Activated B cell treated with CpG ODN at 0.5 μM for 24 hours (primary cell): ENCODE data around the gene LCN12. TPM values are rescaled to one million over a fixed set of nuclear protein-coding genes. Genes with fewer than 3 reads are reported as not detected.
A peak's percentile ranks its signal among the peaks of the same experiment; 100 is the strongest.
"Not testable (repeated sequence)": the region's sequence is repeated elsewhere in the genome, so short reads cannot be mapped to it uniquely, and the experiment has no call there.

Experiments
- ATAC-seq: fragments of 200-7000 bp; cut with Tn5 transposase; one replicate; pipeline ENCODE4 v1.10.0; 2021; ENCODE audit warnings: low read depth, mild to moderate bottlenecking, moderate library complexity
- CTCF ChIA-PET: fragments of 350-600 bp; sonication (Branson Sonifier 250); formaldehyde crosslinking; loops from one replicate; lab custom pipeline; 2021; ENCODE audit warnings: antibody characterized with exemption; lab: Charles Lee
- POLR2A ChIA-PET: fragments of 350-600 bp; sonication (Branson Sonifier 250); formaldehyde crosslinking; loops from one replicate; lab custom pipeline; 2021; ENCODE audit warnings: antibody characterized with exemption; lab: Charles Lee
- DNase-seq: peaks from one replicate; pipeline ENCODE4 v3.0.0; 2022
- H3K27ac Mint-ChIP-seq: one replicate; pipeline ENCODE4 v1.8.0; 2020; ENCODE audit warnings: mixed read lengths
- H3K27me3 Mint-ChIP-seq: one replicate; pipeline ENCODE4 v1.8.0; 2021; ENCODE audit warnings: mixed read lengths
- H3K36me3 Mint-ChIP-seq: one replicate; pipeline ENCODE4 v1.8.0; 2021; ENCODE audit warnings: low read depth, mixed read lengths
- H3K4me1 Mint-ChIP-seq: one replicate; pipeline ENCODE4 v1.8.0; 2021; ENCODE audit warnings: mixed read lengths
- H3K4me3 Mint-ChIP-seq: one replicate; pipeline ENCODE4 v1.8.0; 2020; ENCODE audit warnings: mild to moderate bottlenecking, mixed read lengths
- H3K9me3 Mint-ChIP-seq: one replicate; pipeline ENCODE4 v1.8.0; 2020; ENCODE audit warnings: mixed read lengths
- intact Hi-C: fragments of 100-400 bp; cut with micrococcal nuclease; formaldehyde crosslinking; loops from one replicate; pipeline ENCODE4 v1.15.1; 2024
- total RNA-seq: library from RNA; stranded (reverse); gene quantifications from 2 replicates; pipeline ENCODE4 v1.2.3, GENCODE V29; 2022
- TF ChIP-seq, protein P1 (sequence below): fragments of 200-600 bp; IDR thresholded peaks from one replicate; pipeline ENCODE4 v1.8.0; 2022; ENCODE audit warnings: antibody characterized with exemption, mild to moderate bottlenecking

The LCN12 gene
- total RNA-seq, 1 donor from 2014 or later, result 2.4 TPM

DNA sequence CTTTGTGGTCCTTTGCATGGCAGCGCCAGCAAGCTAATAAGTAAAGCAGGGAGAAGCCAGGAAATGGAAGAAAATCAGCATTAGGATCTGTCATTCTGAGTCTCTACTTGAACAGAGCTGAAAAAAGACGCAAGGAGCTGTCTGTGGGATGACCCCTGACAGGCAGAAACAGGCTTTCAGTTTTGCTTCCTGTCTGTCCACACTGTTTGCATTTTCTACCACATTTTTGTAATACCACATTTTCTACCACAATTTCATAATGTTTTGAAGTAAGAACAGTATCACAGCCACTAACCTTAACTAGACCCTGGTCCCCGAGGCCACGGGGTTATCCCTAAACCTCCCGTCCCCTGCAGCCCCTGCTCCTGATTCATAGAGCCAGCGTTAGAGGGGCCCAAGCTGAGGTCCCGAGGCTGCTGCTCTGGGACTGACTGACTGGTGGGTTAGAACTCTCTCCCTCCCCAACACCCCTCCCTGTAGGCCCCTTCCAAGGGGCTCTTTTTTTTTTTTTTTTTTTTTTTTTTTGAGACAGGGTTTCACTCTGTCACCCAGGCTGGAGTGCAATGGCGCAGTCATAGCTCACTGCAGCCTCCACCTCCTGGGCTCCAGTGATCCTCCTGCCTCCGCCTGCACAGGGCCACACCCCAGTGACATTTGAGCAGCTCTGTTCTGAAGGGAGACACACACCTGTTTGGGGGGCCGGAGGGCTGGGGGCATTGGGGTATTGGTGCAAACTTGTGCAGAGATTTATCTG, 48.3 kb downstream of the LCN12 start:
- POLR2A ChIA-PET, result interaction anchor here (0.6 to 3.3 kb wide), 9 partner anchors 8 to 423 kb away, joined by 4 to 38 read pairs (median 4); partner anchors contain the start of genes EXD3, NOXA1, NPDC1 and PAXX
- Mint-ChIP-seq H3K27me3 (no peaks in the 10 kb centered on the region), H3K9me3 (no peaks in the 10 kb centered on the region), H3K27ac (peak overlapping the region; percentile 83), H3K4me3 (peak overlapping the region; percentile 75), H3K4me1 (peaks cover 55% of the 10 kb centered on the region), H3K36me3 (no peaks in the 10 kb centered on the region)
- no peak for DNase-seq
- CTCF ChIA-PET, result interaction anchor here (0.6 to 2.3 kb wide), 7 partner anchors 9 to 158 kb away, joined by 3 to 8 read pairs (median 3); partner anchors contain the start of genes ABCA2, AJM1 and FUT7
- peak; percentile 69 for ATAC-seq
- TF ChIP-seq, protein P1, sequence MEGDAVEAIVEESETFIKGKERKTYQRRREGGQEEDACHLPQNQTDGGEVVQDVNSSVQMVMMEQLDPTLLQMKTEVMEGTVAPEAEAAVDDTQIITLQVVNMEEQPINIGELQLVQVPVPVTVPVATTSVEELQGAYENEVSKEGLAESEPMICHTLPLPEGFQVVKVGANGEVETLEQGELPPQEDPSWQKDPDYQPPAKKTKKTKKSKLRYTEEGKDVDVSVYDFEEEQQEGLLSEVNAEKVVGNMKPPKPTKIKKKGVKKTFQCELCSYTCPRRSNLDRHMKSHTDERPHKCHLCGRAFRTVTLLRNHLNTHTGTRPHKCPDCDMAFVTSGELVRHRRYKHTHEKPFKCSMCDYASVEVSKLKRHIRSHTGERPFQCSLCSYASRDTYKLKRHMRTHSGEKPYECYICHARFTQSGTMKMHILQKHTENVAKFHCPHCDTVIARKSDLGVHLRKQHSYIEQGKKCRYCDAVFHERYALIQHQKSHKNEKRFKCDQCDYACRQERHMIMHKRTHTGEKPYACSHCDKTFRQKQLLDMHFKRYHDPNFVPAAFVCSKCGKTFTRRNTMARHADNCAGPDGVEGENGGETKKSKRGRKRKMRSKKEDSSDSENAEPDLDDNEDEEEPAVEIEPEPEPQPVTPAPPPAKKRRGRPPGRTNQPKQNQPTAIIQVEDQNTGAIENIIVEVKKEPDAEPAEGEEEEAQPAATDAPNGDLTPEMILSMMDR, result no peak
- intact Hi-C loops, result loop anchor here (1.0 kb wide), 1 partner anchor 34 kb away; no protein-coding TSS in a partner anchor

DNA sequence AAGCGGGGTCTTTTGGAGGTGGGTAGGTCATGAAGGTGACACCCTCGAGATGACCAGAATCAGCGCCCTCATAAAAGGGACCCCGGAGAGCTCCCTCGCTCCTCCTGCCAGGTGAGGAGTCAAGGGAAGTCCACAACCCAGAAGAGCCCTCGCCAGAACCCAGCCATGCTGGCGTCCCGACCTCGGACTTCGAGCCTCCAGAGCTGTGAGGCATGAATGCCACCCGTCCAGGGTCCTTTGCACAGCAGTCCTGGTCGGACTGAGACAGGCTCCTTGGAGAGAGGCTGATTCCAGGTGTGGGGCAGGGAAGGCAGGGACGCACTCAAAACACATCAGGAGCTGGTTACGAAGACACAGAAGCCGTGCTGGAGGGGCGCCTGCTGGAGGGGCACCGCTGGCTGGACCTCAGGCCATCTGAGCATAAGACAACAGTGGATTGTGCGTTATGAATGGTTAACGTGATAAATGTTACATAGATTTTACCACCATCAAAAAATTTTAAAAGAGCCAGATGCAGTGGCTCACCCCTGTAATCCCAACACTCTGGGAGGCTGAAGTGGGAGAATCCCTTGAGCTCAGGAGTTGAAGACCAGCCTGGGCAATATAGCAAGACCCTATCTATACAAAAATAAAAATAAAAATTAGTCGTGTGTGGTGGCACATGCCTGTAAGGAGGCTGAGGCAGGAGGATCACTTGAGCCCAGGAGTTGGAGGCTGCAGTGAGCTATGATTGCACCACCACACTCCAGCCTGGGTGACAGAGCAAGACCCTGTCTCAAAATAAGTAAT, 50.0 kb downstream of the LCN12 start:
- Mint-ChIP-seq H3K27me3 (no peaks in the 10 kb centered on the region), H3K27ac (no peak overlapping the region), H3K9me3 (no peaks in the 10 kb centered on the region), H3K36me3 (no peaks in the 10 kb centered on the region), H3K4me3 (no peak overlapping the region), H3K4me1 (peaks cover 43% of the 10 kb centered on the region)
- TF ChIP-seq, protein P1, result no peak
- ATAC-seq, result no peak
- ChIA-PET POLR2A (interaction anchor here (0.7 to 3.3 kb wide), 3 partner anchors 10 to 272 kb away, joined by 8 to 38 read pairs (median 12); partner anchors contain the start of gene PAXX), CTCF (interaction anchor here (1.5 to 2.3 kb wide), 2 partner anchors 27 to 33 kb away, joined by 8 read pairs; no protein-coding TSS in a partner anchor)
- no peak for DNase-seq
- intact Hi-C loops, result no loop called here

DNA sequence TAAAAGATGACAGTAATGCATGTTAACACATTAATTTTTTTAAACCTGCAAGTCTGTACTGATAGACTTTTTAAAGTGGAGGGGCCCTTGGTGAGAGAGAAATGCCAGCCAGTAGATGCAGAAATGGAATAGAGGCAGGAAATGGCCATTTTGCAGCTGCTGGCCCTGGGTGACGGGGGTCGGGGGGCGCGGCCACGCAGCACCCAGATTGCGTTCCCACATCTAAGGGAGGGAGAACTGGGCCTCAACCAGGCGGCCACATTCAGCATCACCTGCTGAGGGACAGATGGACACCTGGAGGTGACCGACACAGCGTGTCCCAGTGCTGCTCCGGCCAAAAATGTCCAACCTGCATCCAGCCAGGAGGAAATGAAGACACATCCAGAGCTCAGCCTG, 50.6 kb downstream of the LCN12 start:
- ChIA-PET CTCF (interaction anchor here (1.4 to 1.5 kb wide), 2 partner anchors 33 to 36 kb away, joined by 3 to 8 read pairs; no protein-coding TSS in a partner anchor), POLR2A (interaction anchor here (3.3 kb wide), 1 partner anchor 11 kb away, joined by 38 read pairs; the partner anchor contains the start of gene PAXX)
- intact Hi-C loops, result no loop called here
- H3K4me1 Mint-ChIP-seq, result peaks cover 37% of the 10 kb centered on the region
- no peak overlapping the region for H3K27ac Mint-ChIP-seq
- TF ChIP-seq, protein P1, result no peak
- H3K36me3 Mint-ChIP-seq, result no peaks in the 10 kb centered on the region
- H3K4me3 Mint-ChIP-seq, result no peak overlapping the region
- H3K9me3 Mint-ChIP-seq, result no peaks in the 10 kb centered on the region
- ATAC-seq (no peak), DNase-seq (no peak)
- no peaks in the 10 kb centered on the region for H3K27me3 Mint-ChIP-seq

DNA sequence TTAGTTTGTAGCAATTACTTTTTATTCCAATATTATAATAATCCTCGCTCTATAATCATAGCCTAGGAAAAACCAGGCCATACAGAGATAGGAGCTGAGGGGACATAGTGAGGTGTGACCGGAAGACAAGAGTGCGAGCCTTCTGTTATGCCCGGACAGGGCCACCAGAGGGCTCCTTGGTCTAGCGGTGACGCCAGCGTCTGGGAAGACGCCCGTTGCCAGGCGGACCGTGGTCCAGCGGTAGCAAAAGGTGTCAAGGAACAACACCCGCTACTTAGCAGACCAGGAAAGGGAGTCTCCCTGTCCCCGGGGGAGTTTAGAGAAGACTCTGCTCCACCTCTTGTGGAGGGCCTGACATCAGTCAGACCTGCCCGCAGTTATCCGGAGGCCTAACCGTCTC, 52.2 kb downstream of the LCN12 start:
- not testable (repeated sequence) for H3K4me3 Mint-ChIP-seq, DNase-seq, H3K36me3 Mint-ChIP-seq, ATAC-seq, H3K27me3 Mint-ChIP-seq, H3K27ac Mint-ChIP-seq, H3K9me3 Mint-ChIP-seq
- ChIA-PET POLR2A (interaction anchor here (0.6 kb wide), 1 partner anchor 30 kb away, joined by 3 read pairs; no protein-coding TSS in a partner anchor), CTCF (interaction anchor here (0.7 to 1.0 kb wide), 2 partner anchors 31 to 87 kb away, joined by 3 to 7 read pairs; no protein-coding TSS in a partner anchor)
- intact Hi-C loops, result loop anchor here (1.0 kb wide), 1 partner anchor 31 kb away; no protein-coding TSS in a partner anchor
- H3K4me1 Mint-ChIP-seq, result peaks cover 22% of the 10 kb centered on the region

Other genes starting within 250 kb of the LCN12 start
- 1.5 and 2.2 TPM in 2 replicates for gene DIPK1B, start 239.7 kb upstream of the LCN12 start, total RNA-seq
- gene LCN10, start 209.3 kb upstream of the LCN12 start, total RNA-seq, result 13.7 and 15.9 TPM in 2 replicates
- not detected in 2 replicates for gene LCN6, start 203.7 kb upstream of the LCN12 start, total RNA-seq
- 5.3 and 6.9 TPM in 2 replicates for gene LCN8, start 194.0 kb upstream of the LCN12 start, total RNA-seq
- not detected in 2 replicates for gene LCN15, start 187.8 kb upstream of the LCN12 start, total RNA-seq
- gene TMEM141, start 160.9 kb upstream of the LCN12 start, total RNA-seq, result 34.9 and 35.8 TPM in 2 replicates
- gene CCDC183, start 155.9 kb upstream of the LCN12 start, total RNA-seq, result not detected in 2 replicates
- gene RABL6, start 144.3 kb upstream of the LCN12 start, total RNA-seq, result 70.1 and 75.0 TPM in 2 replicates
- 1.0 and 1.6 TPM in 2 replicates for gene AJM1, start 109.8 kb upstream of the LCN12 start, total RNA-seq
- 58.8 and 64.6 TPM in 2 replicates for gene PHPT1, start 102.9 kb upstream of the LCN12 start, total RNA-seq
- 5.2 and 6.1 TPM in 2 replicates for gene MAMDC4, start 99.9 kb upstream of the LCN12 start, total RNA-seq
- 282 and 298 TPM in 2 replicates for gene EDF1, start 86.0 kb upstream of the LCN12 start, total RNA-seq
- gene TRAF2, start 65.8 kb upstream of the LCN12 start, total RNA-seq, result 49.7 and 58.2 TPM in 2 replicates
- gene FBXW5, start 7.5 kb upstream of the LCN12 start, total RNA-seq, result 81.5 and 82.1 TPM in 2 replicates
- gene C8G, start 7.0 kb upstream of the LCN12 start, total RNA-seq, result 0.69 and 3.4 TPM in 2 replicates
- not detected in 2 replicates for gene PTGDS, start 25.2 kb downstream of the LCN12 start, total RNA-seq
- not detected in 2 replicates for gene LCNL1, start 30.7 kb downstream of the LCN12 start, total RNA-seq
- 43.4 and 47.8 TPM in 2 replicates for gene PAXX, start 40.1 kb downstream of the LCN12 start, total RNA-seq
- gene CLIC3, start 44.3 kb downstream of the LCN12 start, total RNA-seq, result not detected in 2 replicates
- gene ABCA2, start 76.0 kb downstream of the LCN12 start, total RNA-seq, result 4.5 and 7.5 TPM in 2 replicates
- 3.9 and 5.0 TPM in 2 replicates for gene FUT7, start 79.8 kb downstream of the LCN12 start, total RNA-seq
- gene NPDC1, start 93.9 kb downstream of the LCN12 start, total RNA-seq, result 0.18 TPM in 1 of 2 replicates, not detected in the other
- not detected in 2 replicates for gene ENTPD2, start 101.8 kb downstream of the LCN12 start, total RNA-seq
- gene SAPCD2, start 118.3 kb downstream of the LCN12 start, total RNA-seq, result 0.80 and 0.81 TPM in 2 replicates
- 13.4 and 17.2 TPM in 2 replicates for gene UAP1L1, start 125.2 kb downstream of the LCN12 start, total RNA-seq
- 33.6 and 37.7 TPM in 2 replicates for gene MAN1B1, start 134.7 kb downstream of the LCN12 start, total RNA-seq
- 254 and 259 TPM in 2 replicates for gene DPP7, start 162.5 kb downstream of the LCN12 start, total RNA-seq
- gene GRIN1, start 186.9 kb downstream of the LCN12 start, total RNA-seq, result 0.22 TPM in 1 of 2 replicates, not detected in the other
- gene LRRC26, start 217.8 kb downstream of the LCN12 start, total RNA-seq, result 0.31 TPM in 1 of 2 replicates, not detected in the other
- gene TMEM210, start 219.8 kb downstream of the LCN12 start, total RNA-seq, result not detected in 2 replicates
- 75.7 and 93.9 TPM in 2 replicates for gene ANAPC2, start 236.3 kb downstream of the LCN12 start, total RNA-seq
- 71.9 and 76.8 TPM in 2 replicates for gene SSNA1, start 236.4 kb downstream of the LCN12 start, total RNA-seq
- 9.3 and 11.4 TPM in 2 replicates for gene TPRN, start 248.5 kb downstream of the LCN12 start, total RNA-seq